H1 (cell line): ENCODE measurements around the gene SCN8A. TPM values are rescaled to one million over a fixed set of nuclear protein-coding genes. Genes with fewer than 3 reads are reported as not detected.

ENCODE experiments used
- CTCF ChIA-PET: fragments of 300-600 bp; sonication (Branson Sonifier 250); formaldehyde crosslinking; loops from one replicate; lab custom pipeline; 2021; ENCODE audit not compliant: partially characterized antibody; lab: Charles Lee
- POLR2A ChIA-PET: fragments of 300-600 bp; sonication (Branson Sonifier 250); formaldehyde crosslinking; loops from one replicate; lab custom pipeline; 2021; ENCODE audit warnings: inconsistent platforms; ENCODE audit not compliant: partially characterized antibody; lab: Charles Lee
- DNase-seq, 2 experiments: peaks; one replicate each; pipeline versions ENCODE4 v3.0.0 to v3.0.0-alpha.2; 2010 to 2022; ENCODE audit warnings: low spot score in 2 of 2, low read depth in 1 of 2, mixed read lengths in 1 of 2
- FAIRE-seq: peaks from 2 replicates; lab custom pipeline; 2011; peaks lifted over from hg19 to GRCh38; lab: Jason Lieb, UNC
- H2AFZ ChIP-seq: 2 replicates; pipeline ENCODE4 v1.8.1; 2012; ENCODE audit warnings: low read length, inconsistent platforms
- H2AK5ac ChIP-seq: 2 replicates; pipeline ENCODE4 v1.6.1; 2013; ENCODE audit warnings: low read depth, low read length
- H2BK120ac ChIP-seq: replicated peaks from 2 replicates; pipeline ENCODE3; 2013; ENCODE audit warnings: low read depth, low read length, inconsistent platforms
- H2BK12ac ChIP-seq: 2 replicates; pipeline ENCODE4 v1.6.1; 2013; ENCODE audit warnings: low read depth, low read length
- H2BK15ac ChIP-seq: 2 replicates; pipeline ENCODE4 v1.6.1; 2013; ENCODE audit warnings: low read length
- H2BK20ac ChIP-seq: 2 replicates; pipeline ENCODE4 v1.6.1; 2013; ENCODE audit warnings: low read length
- H2BK5ac ChIP-seq: 2 replicates; pipeline ENCODE4 v1.6.1; 2013; ENCODE audit warnings: low read depth, low read length
- H3K14ac ChIP-seq: 2 replicates; pipeline ENCODE4 v1.6.1; 2013; ENCODE audit warnings: inconsistent platforms; ENCODE audit not compliant: insufficient read length
- H3K18ac ChIP-seq: 2 replicates; pipeline ENCODE4 v1.6.1; 2013; ENCODE audit warnings: low read length; ENCODE audit errors: extremely low read depth
- H3K23ac ChIP-seq: 2 replicates; pipeline ENCODE4 v1.6.1; 2013; ENCODE audit warnings: inconsistent platforms; ENCODE audit not compliant: insufficient read length
- H3K23me2 ChIP-seq: 2 replicates; pipeline ENCODE4 v1.6.1; 2013; ENCODE audit warnings: low read depth, low read length
- H3K27ac ChIP-seq: 2 replicates; pipeline ENCODE4 v1.6.1; 2011; ENCODE audit warnings: low read depth, low read length, inconsistent platforms
- H3K27me3 ChIP-seq, 4 experiments: replicated peaks in 1 of 4; 1 replicate in 1 of 4; 2 replicates in 3 of 4; pipeline versions ENCODE4 v1.6.1 to v1.8.1; 2011 to 2013; ENCODE audit warnings: low read length in 3 of 4, mild to moderate bottlenecking in 3 of 4, inconsistent platforms in 2 of 4, mixed read lengths in 2 of 4, moderate library complexity in 1 of 4; ENCODE audit not compliant: control insufficient read depth in 3 of 4, insufficient read depth in 3 of 4; ENCODE audit errors: extremely low read depth in 1 of 4
- H3K36me3 ChIP-seq, 4 experiments: 2 replicates each; pipeline versions ENCODE4 v1.6.1 to v1.8.1; 2011 to 2013; ENCODE audit warnings: mild to moderate bottlenecking in 4 of 4, low read length in 3 of 4, moderate library complexity in 2 of 4, control low read depth in 1 of 4, inconsistent platforms in 1 of 4; ENCODE audit not compliant: insufficient read depth in 4 of 4, control insufficient read depth in 2 of 4
- H3K4ac ChIP-seq: replicated peaks from 2 replicates; pipeline ENCODE3; 2013; ENCODE audit warnings: low read length, low read depth, mixed read lengths, inconsistent platforms; ENCODE audit not compliant: insufficient read length
- H3K4me1 ChIP-seq, 4 experiments: replicated peaks in 1 of 4; 1 replicate in 1 of 4; 2 replicates in 3 of 4; pipeline versions ENCODE4 v1.6.1 to v1.8.1; 2011 to 2013; ENCODE audit warnings: low read length in 3 of 4, inconsistent platforms in 2 of 4, mixed read lengths in 1 of 4; ENCODE audit not compliant: insufficient read depth in 4 of 4, control insufficient read depth in 3 of 4
- H3K4me2 ChIP-seq, 2 experiments: 2 replicates each; pipeline versions ENCODE4 v1.6.1 to v1.8.1; 2011 to 2013; ENCODE audit warnings: low read depth in 2 of 2, low read length in 2 of 2, control low read depth in 1 of 2, inconsistent platforms in 1 of 2, mild to moderate bottlenecking in 1 of 2; ENCODE audit not compliant: insufficient read depth in 1 of 2
- H3K4me3 ChIP-seq, 4 experiments: fragments of 200-600, 300-600 bp in 1 of 4; sonication (generic), shearing (Covaris generic), sonication (Bioruptor Twin) in 1 of 4; 2 replicates each; pipeline versions ENCODE4 v1.5.1 to v1.8.1; 2011 to 2016; ENCODE audit warnings: low read length in 4 of 4, low read depth in 3 of 4, control low read depth in 2 of 4, inconsistent platforms in 2 of 4, mild to moderate bottlenecking in 2 of 4, mixed read lengths in 1 of 4, moderate library complexity in 1 of 4; ENCODE audit not compliant: insufficient read depth in 2 of 4; ENCODE audit errors: extremely low read depth in 1 of 4
- H3K56ac ChIP-seq: replicated peaks from 2 replicates; pipeline ENCODE3; 2013; ENCODE audit warnings: low read depth, mild to moderate bottlenecking, mixed read lengths, low read length, inconsistent platforms; ENCODE audit not compliant: insufficient read length
- H3K79me1 ChIP-seq: 2 replicates; pipeline ENCODE4 v1.6.1; 2013; ENCODE audit warnings: low read depth, low read length, control low read depth
- H3K79me2 ChIP-seq, 2 experiments: 2 replicates each; pipeline versions ENCODE4 v1.6.1 to v1.8.1; 2012 to 2013; ENCODE audit warnings: low read length in 2 of 2, mild to moderate bottlenecking in 2 of 2, inconsistent platforms in 1 of 2; ENCODE audit not compliant: insufficient read depth in 2 of 2, control insufficient read depth in 1 of 2
- H3K9ac ChIP-seq, 4 experiments: replicated peaks in 1 of 4; 1 replicate in 1 of 4; 2 replicates in 3 of 4; pipeline versions ENCODE4 v1.6.1 to v1.8.1; 2011 to 2013; ENCODE audit warnings: low read depth in 3 of 4, low read length in 3 of 4, control low read depth in 2 of 4, mild to moderate bottlenecking in 2 of 4, moderate library complexity in 2 of 4, inconsistent platforms in 1 of 4; ENCODE audit errors: extremely low read depth in 1 of 4
- H3K9me3 ChIP-seq, 2 experiments: 2 replicates each; pipeline versions ENCODE4 v1.6.1 to v1.8.1; 2012 to 2013; ENCODE audit warnings: mild to moderate bottlenecking in 2 of 2, moderate library complexity in 2 of 2, control low read depth in 1 of 2, inconsistent platforms in 1 of 2, low read depth in 1 of 2, low read length in 1 of 2, mixed read lengths in 1 of 2; ENCODE audit not compliant: insufficient read depth in 2 of 2
- H4K20me1 ChIP-seq, 2 experiments: replicated peaks in 1 of 2; 2 replicates each; pipeline versions ENCODE3 to v1.8.1; 2011 to 2013; ENCODE audit warnings: inconsistent platforms in 2 of 2, low read length in 2 of 2, mild to moderate bottlenecking in 1 of 2; ENCODE audit not compliant: insufficient read depth in 2 of 2, control insufficient read depth in 1 of 2
- H4K5ac ChIP-seq: 2 replicates; pipeline ENCODE4 v1.6.1; 2013; ENCODE audit warnings: low read length, low read depth, mixed read lengths, inconsistent platforms; ENCODE audit not compliant: insufficient read length
- H4K8ac ChIP-seq: 2 replicates; pipeline ENCODE4 v1.8.0; 2013; ENCODE audit warnings: mild to moderate bottlenecking, moderate library complexity, low read length, inconsistent platforms; ENCODE audit not compliant: insufficient read depth; ENCODE audit errors: extremely low read depth
- H4K91ac ChIP-seq: replicated peaks from 2 replicates; pipeline ENCODE3; 2013; ENCODE audit warnings: low read length, mixed read lengths, inconsistent platforms; ENCODE audit not compliant: insufficient read length
- EGR1 ChIP-seq: IDR thresholded peaks from 2 replicates; pipeline ENCODE4 v1.6.1; 2011; ENCODE audit warnings: low read depth, low read length, borderline replicate concordance
- EZH2 ChIP-seq: fragments of 200-600 bp; sonication (generic); IDR thresholded peaks from 2 replicates; pipeline ENCODE4 v1.7.1; 2012; ENCODE audit warnings: low read depth, mild to moderate bottlenecking, moderate library complexity, low read length, inconsistent platforms; ENCODE audit not compliant: severe bottlenecking
- GABPA ChIP-seq: IDR thresholded peaks from 2 replicates; pipeline ENCODE4 v1.6.1; 2011; ENCODE audit warnings: mild to moderate bottlenecking, low read length, moderate library complexity, borderline replicate concordance; ENCODE audit not compliant: insufficient read depth
- GTF2F1 ChIP-seq: IDR thresholded peaks from 2 replicates; pipeline ENCODE4 v1.6.1; 2012; ENCODE audit warnings: low read depth, low read length, improper control_type of control experiment, borderline replicate concordance
- JUND ChIP-seq: IDR thresholded peaks from 2 replicates; pipeline ENCODE4 v1.6.1; 2011; ENCODE audit warnings: mild to moderate bottlenecking, improper control_type of control experiment, low read length
- MAFK ChIP-seq: IDR thresholded peaks from 2 replicates; pipeline ENCODE4 v1.6.1; 2012; ENCODE audit warnings: low read depth, mild to moderate bottlenecking, improper control_type of control experiment, low read length
- RXRA ChIP-seq: IDR thresholded peaks from 2 replicates; pipeline ENCODE4 v1.6.1; 2011; ENCODE audit warnings: low read depth, mild to moderate bottlenecking, low read length, moderate library complexity; ENCODE audit not compliant: insufficient read depth
- SP1 ChIP-seq: IDR thresholded peaks from 2 replicates; pipeline ENCODE4 v1.6.1; 2011; ENCODE audit warnings: low read depth, low read length
- TAF7 ChIP-seq: optimal IDR thresholded peaks from 2 replicates; pipeline ENCODE3; 2011; ENCODE audit warnings: low read depth, mild to moderate bottlenecking, inconsistent platforms, low read length, moderate library complexity, borderline replicate concordance
- WGBS, 2 experiments: shearing (Covaris generic) in 1 of 2; methylation state at CpG; one replicate each; pipeline versions ENCODE4 v1.1.6 to v1.1.7; 2013 to 2015; ENCODE audit warnings: low lambda C conversion rate in 2 of 2, mixed read lengths in 2 of 2, inconsistent platforms in 1 of 2, low coverage in 1 of 2, missing lambda C conversion rate in 1 of 2; ENCODE audit not compliant: insufficient replicate concordance in 2 of 2, insufficient coverage in 1 of 2, insufficient read length in 1 of 2; ENCODE audit errors: extremely low coverage in 1 of 2, missing lambda C conversion rate in 1 of 2; 5-methylcytosine and 5-hydroxymethylcytosine counted together
- polyA plus RNA-seq, 7 experiments: library from polyadenylated mRNA; depleted of rRNA in 3 of 7; stranded (reverse) in 5 of 7; unstranded in 2 of 7; fragments of >200 nt in 5 of 7; fragments of 200-250 nt in 2 of 7; gene quantifications; 1 replicate in 5 of 7; 2 replicates in 1 of 7; 4 replicates in 1 of 7; pipeline versions ENCODE4 v1.2.1 to v1.2.3, GENCODE V29; 2011 to 2013; ENCODE audit warnings: missing spikeins in 2 of 7, mixed read lengths in 2 of 7
- total RNA-seq: library from RNA; stranded (reverse); fragmentation: NEBNext Ultra II Directional; extraction: Animal tissue kit (Norgen Biotek cat#: 25700); gene quantifications from 2 replicates; pipeline ENCODE4 v1.2.1, GENCODE V29; 2021
- TF ChIP-seq, protein P1 (sequence below), 3 experiments: IDR thresholded peaks; 1 replicate in 2 of 3; 2 replicates in 1 of 3; pipeline versions ENCODE4 v1.5.1 to v1.6.1; 2011; ENCODE audit warnings: low read length in 3 of 3, mild to moderate bottlenecking in 3 of 3, inconsistent platforms in 2 of 3, low read depth in 1 of 3, moderate library complexity in 1 of 3; ENCODE audit not compliant: insufficient read depth in 1 of 3; ENCODE audit errors: control extremely low read depth in 1 of 3

SCN8A gene
- total and polyA plus RNA-seq, 2 of the 8 experiments (the other 6 are each of a cell fraction or from before 2014, with no cell fraction given) = 6.3 to 10.7 TPM

DNA sequence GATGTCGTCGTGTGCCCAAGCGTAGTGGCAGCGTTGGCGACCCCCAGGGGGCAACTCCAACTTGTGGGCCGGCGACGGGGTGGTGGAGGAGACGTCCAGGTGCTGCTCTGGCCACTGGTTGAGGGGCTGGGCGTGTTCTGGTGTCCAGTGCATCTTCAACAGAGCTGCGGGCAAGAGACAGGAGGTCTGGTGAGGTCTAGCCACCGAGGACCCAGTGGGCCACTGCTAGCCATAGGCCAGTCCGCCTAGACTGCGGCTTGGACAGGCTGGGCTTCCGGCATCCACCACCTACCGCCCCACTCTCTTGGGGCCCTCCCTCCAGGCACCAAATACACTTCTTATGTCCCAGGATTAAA is 231.2 kb downstream of the SCN8A start:
- Histone ChIP-seq H2BK15ac (no peak overlapping the region), H2AFZ (no peak overlapping the region), H3K4ac (peak overlapping the region; percentile 23), H2BK120ac (no peak overlapping the region), H3K79me2 (no peaks in the 10 kb centered on the region), H3K4me3 (peak overlapping the region; percentile 28 to 76 (median 48); a peak in 7 of 8 replicates), H2BK12ac (no peak overlapping the region), H3K9me3 (no peaks in the 10 kb centered on the region), H4K5ac (no peak overlapping the region), H3K4me1 (peaks cover 0 to 15% (median 9%) of the 10 kb centered on the region in 4 experiments; a peak in 6 of 7 replicates), H3K14ac (no peak overlapping the region), H4K91ac (no peak overlapping the region), H4K8ac (peak overlapping the region; percentile 60; the same call in 1 of the 2 replicates), H3K36me3 (no peaks in the 10 kb centered on the region; a peak in 1 of 8 replicates), H3K27ac (no peak overlapping the region), H3K23ac (no peak overlapping the region), H2BK5ac (no peak overlapping the region), H3K27me3 (peaks cover 0 to 21% (median 18%) of the 10 kb centered on the region in 4 experiments; a peak in 5 of 7 replicates), H3K56ac (no peak overlapping the region), H2BK20ac (no peak overlapping the region), H4K20me1 (peaks cover 0 to 9% of the 10 kb centered on the region in 2 experiments), H3K79me1 (no peaks in the 10 kb centered on the region; the same call in 1 of the 2 replicates), H3K18ac (no peak overlapping the region), H3K9ac (no peak overlapping the region; a peak in 1 of 7 replicates), H3K4me2 (peak overlapping the region; percentile 73 to 93), H2AK5ac (no peak overlapping the region), H3K23me2 (peaks cover 10% of the 10 kb centered on the region; the same call in 1 of the 2 replicates)
- POLR2A ChIA-PET = interaction anchor here (2.3 kb wide), 1 partner anchor 42 kb away, joined by 7 read pairs; no protein-coding TSS in a partner anchor
- DNase-seq (no peak), FAIRE-seq (no peak)
- CTCF ChIA-PET = interaction anchor here (1.0 to 5.3 kb wide), 12 partner anchors 8 to 401 kb away, joined by 3 to 106 read pairs (median 22); partner anchors contain the start of gene SLC4A8
- WGBS, 2 experiments = 77% methylated on average over 16 of the region's 16 CpGs; no CpG with 5 or more reads in 1 of the 2 experiments
- TF ChIP-seq MAFK (no peak), GABPA (no peak), EGR1 (no peak), SP1 (no peak), EZH2 (no peak), RXRA (no peak), GTF2F1 (no peak), JUND (no peak), TAF7 (no peak)
- TF ChIP-seq, protein P1, sequence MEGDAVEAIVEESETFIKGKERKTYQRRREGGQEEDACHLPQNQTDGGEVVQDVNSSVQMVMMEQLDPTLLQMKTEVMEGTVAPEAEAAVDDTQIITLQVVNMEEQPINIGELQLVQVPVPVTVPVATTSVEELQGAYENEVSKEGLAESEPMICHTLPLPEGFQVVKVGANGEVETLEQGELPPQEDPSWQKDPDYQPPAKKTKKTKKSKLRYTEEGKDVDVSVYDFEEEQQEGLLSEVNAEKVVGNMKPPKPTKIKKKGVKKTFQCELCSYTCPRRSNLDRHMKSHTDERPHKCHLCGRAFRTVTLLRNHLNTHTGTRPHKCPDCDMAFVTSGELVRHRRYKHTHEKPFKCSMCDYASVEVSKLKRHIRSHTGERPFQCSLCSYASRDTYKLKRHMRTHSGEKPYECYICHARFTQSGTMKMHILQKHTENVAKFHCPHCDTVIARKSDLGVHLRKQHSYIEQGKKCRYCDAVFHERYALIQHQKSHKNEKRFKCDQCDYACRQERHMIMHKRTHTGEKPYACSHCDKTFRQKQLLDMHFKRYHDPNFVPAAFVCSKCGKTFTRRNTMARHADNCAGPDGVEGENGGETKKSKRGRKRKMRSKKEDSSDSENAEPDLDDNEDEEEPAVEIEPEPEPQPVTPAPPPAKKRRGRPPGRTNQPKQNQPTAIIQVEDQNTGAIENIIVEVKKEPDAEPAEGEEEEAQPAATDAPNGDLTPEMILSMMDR (IDR thresholded peaks at IDR 0.05; ENCODE audit: control extremely low read depth in 1 of 3, insufficient read depth in 1 of 3, low read depth in 1 of 3, low read length in 3 of 3) = no peak
